Stimulated activated CD4-positive, alpha-beta T cell treated with anti-CD3 and anti-CD28 coated beads, TNF-alpha, amount 100 ng/mL, for 1 hour (primary cell): ENCODE data around the gene PVALEF.

Experiments
- DNase-seq, 3 donors: peaks; one replicate each; pipeline ENCODE4 v3.0.0-alpha.2; 2020; ENCODE audit warnings: low read depth in 3 of 3, low spot score in 1 of 3

Gene PVALEF

DNA sequence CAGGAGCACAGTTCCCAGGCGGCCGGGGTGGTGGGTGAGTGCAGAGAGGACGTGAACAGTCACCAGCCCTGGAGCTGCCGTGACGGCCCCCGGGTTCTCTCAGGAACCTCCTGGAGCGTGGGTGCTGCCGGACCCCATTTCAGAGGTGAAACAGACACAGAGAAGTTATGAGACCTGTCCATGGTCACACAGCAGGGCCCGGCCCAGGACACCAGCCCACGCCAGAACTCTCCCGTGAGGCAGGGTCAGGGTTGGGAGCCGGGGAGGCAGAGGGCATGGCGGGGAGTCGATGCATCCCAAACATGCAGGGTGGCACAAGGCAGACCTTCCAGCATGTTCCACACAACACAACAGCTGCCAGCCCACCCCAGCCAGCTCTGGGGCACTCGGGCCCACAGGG is 3.8 kb upstream of the PVALEF start:
- no peak for DNase-seq

DNA sequence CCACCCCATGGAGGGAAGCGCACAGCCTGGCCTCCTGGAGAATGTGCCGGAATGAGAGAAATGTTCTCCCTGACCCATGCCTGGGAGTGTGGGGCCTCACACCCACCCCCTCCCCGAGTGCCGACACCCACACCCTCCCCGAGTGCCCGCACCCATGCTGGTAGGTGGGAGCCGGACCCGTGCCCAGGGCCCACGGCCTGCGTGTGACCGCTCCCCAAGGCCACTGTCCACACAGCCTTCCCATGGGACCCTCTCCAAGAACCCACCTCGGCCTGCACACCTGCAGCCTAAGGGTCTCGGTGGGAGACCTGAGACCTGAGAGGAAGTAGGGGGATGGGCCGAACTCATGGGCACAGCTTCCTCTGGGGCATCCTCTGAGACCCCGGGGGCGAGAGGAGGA is 3.3 kb upstream of the PVALEF start:
- no peak for DNase-seq

DNA sequence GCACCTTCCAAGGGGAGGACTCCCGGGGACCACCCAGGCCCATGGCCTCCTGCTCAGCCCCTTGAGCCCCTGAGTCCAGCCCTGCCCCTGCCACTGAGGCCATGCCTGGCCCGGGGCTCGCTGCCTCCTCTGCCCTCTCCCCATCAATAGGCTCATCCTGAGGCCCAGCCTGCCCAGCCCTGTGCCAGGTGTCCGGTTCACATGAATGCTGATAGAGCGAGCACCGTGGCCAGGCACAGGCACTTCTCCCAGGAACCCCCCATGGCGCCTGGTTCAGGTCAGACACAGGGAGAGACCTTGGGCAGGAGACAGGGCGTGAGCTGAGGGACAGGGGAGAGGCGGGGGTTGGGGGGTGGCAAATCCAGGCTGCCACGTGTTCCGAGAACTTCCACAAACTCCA is 2.8 kb upstream of the PVALEF start:
- no peak for DNase-seq

DNA sequence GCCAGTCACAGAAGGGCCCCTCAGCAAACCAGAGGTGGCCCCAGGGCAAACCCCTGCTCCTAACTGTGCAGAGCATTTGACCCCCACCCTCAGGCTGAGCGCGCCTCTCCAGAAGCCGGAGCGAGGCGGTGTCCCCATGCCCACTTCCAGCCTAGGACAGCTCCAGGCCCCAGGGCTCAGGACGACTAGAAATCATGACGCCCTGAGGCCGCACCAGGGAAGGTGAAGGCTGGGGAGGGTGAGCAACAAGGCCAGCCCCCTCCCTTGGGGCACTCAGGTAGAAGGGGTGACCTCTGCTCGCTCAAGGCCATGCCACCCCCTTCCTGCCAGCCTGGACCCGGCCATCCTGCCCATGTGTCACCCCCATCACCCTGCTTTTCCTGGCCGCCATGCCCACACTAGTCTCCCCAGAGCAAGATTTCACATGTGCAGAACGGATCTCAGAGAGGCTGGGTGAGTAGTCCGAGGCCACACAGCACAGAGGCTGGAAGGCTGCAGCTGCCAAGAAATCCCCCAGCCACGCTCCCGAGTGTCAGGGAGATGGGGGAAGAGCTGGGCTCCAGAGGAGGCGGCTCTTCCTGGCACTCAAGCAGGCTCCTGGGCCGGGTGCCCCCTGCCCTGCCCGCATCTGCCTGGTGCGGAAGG is 2.1 kb upstream of the PVALEF start:
- no peak for DNase-seq

DNA sequence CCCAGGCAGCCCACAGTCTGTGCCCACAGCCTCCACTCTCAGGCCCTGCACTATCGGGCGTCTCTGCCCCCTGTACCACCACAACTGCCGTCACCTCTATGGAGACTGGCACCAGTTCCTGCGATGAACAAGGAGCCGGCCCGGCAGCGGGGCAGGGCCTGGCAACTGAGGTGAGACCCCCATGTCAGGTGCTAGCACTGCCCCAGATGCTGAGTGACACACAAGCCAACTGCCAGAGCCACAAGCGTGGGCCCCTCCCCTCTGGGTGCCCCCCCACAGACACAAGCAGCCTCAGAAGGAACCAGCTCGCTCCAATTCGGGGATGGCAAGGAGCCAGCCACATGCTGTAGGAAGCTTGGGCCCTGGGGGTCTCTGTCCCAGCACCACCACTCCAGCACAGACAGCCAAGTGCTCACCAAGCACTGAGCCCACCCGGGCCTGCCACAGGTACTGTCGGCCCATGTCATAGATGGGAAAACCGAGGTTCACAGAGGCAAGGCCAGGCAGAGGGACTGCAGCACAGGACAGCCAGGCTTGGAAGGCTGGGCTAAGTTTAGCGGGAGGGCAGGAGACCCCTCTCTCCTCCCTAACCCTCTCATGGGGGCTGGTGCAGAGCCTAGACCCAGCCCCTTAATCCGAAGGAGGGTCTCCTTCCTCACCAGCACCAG is 1.5 kb upstream of the PVALEF start:
- no peak for DNase-seq

DNA sequence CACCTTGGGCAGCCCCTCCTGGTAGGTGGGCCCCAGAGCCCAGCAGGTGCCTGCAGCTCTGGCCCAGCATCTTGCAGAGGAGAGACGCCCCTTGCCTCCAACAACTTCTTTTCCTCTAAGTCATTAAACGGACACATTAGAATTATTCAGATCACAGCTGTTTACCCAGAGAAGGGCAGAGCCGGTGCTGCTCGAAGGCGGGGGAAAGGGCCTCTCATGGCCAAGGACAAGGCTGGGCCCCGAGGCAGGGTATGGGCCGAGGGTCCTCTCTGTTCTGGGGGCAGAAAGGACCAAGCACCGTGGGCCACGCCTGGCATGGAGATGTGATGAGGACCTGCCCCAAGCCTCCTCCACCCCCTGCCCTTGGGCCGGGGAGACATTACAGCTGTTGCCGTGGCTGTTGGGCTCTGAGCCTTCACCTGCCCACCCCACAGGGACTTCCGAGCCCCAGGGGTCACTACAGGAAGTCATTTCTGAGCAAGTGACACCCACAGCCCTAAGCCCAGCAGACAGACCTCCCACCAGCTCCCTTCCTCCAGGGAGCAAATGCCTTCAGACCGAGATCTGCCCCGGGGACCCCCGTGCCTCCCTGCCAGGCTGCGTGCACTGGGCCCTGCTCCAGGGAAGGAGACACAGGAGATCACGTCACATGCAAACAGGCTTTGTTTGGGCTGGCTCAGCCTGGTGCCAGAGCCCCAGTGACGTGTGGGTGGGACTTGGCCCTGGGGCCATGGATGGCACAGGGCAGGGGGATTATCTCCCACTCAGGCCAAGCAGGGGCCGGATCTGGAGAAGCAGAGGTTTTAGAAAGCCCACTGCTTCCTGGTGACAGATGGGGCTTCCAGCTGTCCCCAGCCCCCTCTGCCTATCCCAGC is 699 bp upstream of the PVALEF start:
- no peak for DNase-seq

DNA sequence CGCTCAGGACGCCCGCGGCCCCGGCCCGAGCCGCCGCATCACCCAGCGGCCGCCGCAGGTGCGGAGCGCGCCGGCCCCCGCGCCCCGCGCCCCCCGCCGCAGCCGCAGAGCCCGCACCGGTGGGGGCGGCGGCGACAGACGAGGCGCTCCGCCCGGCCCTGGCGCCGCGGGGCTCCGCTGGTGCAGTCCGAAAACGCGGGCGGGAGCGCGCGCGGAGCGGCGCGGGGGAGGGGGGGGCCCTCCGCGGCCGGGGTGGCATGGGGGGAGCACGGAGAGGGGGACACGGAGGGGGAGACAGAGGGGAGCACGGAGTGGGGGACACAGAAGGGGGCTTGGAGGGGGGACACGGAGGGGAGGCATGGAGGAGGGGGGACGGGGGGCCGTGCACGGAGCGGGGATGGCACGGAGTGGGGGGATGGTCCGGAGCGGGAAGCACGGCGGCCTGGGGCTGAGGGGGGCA is 756 bp downstream of the PVALEF start, which contains the start of gene AATK:
AATK (minus strand) TSS at position 189 of the 460 bp plus-strand sequence. CDS start 229 bp downstream, outside the sequence.
- no peak for DNase-seq

DNA sequence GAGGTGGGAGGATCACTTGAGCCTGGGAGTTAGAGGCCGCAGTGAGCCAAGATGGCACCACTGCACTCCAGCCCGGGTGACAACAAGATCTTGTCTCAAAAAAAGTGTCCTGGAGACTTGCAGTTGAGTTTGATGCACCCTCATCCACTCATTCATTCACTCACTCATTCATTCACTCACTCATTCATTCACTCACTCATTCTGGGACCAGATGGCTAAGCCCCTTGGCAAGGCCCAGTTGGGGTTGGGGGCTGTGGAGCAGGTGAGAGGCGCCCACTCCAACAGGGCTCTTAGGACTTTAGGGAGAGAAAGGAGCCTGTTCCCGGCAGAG is 1.9 kb downstream of the PVALEF start:
- DNase-seq, result no peak

DNA sequence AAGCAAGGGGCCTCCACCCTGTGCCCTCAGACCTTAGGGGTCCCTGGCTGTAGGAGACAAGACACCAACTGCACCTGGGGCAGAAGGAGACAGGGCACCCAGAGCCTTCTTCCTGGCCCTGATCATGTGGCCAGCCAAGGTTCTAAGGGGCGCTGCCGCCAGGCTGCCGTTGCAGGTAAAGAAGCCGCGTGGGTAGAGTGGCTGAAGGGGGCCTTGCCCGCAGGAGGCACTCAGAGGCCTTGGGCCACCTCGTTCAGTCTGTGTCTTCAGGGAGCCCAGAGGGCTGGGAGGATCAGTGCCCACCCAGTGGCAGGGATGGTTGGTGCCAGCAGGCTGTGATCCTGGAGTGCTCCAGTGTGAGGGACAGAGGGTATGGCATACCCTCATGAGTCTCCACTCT is 2.3 kb downstream of the PVALEF start:
- no peak for DNase-seq

DNA sequence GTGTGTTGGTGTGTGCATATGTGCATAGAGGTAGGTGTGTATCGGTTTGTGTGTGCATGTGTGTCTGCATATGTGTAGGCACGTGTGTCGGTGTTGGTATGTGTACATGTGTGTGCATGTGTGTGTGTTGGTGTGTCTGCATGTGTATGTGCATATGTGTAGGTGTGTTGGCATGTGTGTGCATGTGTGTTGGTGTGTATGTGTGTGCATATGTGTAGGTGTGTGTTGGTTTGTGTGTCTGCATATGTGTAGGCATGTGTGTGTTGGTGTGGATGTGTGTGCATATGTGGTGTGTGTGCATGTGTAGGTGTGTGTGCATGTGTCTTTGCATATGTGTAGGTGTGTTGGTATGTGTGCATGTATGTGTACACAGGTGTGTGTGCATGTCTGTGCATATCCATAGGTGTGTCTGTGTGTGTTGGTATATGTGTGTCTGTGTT is 4.6 kb downstream of the PVALEF start:
- DNase-seq, result no peak

DNA sequence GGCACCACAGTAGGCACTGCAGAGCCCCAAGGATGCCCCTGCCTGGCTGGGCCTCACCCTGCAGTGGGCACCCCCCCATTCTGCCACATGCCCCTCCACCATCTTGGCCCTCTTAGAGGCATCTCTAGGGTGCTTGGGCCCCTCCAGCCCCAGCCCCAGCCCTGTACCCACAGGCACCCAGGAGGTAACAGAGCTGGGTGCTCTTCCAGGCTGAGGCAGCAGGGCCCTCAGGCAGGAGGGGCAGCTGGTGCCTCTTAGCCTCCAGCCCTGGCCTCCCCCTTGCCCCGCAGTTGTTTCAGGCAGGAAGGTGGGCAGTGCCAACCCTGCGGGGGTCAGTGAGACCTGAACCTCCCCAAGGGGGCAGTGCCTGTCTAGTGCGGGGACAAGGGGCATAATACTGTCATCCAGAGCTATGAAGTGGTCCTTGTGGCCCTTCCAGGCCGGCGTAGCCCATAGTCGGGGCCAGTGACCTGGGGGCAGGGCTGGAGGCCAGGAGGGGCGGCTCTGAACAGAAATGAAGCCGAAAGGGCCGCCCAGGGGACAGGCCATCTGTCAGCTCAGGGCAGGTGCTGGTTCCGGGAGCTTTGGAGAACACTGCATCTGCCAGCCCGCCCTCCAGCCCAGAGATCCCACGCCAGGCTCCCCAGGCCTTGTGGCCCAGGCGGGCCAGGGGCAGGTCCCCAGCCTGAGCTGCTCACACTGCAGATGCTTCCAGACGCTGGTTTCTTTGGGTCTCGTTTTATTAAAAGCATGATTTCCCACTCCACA is 5.6 kb downstream of the PVALEF start:
- DNase-seq, result no peak

DNA sequence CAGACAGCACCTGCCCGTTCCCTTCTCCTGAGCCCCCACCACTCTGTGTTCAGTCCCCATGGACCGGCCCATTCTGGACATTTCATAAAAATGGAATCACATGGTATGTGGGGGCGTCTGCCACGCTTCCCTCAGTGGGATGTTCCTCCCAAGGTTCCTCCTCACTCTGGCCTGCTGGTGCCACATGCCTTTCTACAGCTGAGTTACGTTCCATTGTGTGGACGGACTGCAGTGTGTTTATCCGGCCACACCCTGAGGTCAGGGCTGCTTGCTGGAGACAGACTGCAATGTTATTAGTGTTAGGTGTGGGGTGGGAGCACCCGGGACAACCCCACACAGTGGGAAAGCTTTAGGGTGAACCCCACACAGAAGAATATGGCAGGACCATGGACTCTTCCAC is 6.6 kb downstream of the PVALEF start:
- no peak for DNase-seq

DNA sequence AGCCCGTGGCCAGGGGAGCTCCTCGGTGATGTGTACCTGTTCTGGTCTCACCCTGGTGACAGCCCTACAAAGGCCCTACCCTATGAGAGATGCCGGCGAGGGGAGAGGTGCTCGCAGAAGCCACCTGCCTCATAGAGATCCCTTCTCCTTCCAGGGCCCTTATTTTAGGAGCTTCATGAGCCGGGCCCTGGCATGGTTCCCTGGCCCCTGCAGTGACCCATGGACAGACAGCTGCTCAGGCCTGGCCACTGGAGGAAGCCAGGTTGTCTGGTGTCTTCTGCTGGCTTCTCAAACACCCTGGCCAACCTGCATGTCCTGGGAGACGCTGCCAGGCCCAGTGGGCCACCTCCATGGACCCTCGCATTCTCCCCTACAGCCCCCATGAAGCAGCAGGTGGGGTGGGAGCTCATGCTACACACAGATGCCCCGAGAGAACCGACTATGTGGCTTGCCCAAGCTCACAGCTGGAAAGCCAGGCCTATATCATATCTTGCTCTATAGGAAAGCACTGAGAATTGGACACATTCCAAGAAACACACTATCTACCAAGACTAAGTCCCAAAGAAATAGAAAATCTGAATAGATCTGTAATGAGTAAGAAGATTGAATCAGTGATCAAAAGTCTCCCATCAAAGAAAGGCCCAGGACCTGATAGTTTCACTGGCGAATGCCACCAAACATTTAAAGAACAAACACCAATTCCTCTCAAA is 7.9 kb downstream of the PVALEF start:
- no peak for DNase-seq

DNA sequence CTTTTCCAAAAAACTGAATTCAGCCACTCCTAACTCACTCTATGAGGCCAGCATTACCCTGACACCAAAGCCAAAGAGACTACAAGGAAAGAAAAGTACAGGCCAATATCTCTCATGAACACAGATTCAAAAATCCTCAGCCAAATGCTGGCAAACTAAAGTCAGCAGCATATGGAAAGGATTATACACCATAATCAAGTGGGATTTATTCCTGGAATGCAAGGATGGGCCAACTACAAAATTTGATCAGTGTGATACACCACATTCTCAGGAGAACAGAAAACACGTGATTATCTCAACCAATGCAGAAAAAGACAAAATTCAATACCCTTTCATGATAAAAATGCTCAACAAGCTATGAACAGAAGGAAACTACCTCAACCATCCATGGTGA is 8.5 kb downstream of the PVALEF start:
- no peak for DNase-seq

DNA sequence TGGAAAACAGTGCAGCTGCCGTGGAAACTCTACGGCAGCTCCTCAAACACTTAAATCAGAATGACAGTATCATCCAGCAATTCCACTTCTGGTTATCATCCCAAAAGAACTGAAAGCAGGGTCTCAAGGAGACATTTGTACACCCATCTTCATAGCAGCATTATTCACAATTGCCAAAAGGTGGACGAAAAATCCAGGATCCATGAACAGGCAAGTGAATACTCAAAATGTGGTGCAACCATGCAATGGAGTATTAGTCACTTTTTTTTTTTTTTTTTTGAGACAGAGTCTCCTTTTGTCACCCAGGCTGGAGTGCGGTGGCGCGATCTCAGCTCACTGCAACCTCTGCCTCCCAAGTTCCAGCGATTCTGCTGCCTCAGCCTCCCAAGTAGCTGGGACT is 11.4 kb downstream of the PVALEF start:
- DNase-seq, result no peak

DNA sequence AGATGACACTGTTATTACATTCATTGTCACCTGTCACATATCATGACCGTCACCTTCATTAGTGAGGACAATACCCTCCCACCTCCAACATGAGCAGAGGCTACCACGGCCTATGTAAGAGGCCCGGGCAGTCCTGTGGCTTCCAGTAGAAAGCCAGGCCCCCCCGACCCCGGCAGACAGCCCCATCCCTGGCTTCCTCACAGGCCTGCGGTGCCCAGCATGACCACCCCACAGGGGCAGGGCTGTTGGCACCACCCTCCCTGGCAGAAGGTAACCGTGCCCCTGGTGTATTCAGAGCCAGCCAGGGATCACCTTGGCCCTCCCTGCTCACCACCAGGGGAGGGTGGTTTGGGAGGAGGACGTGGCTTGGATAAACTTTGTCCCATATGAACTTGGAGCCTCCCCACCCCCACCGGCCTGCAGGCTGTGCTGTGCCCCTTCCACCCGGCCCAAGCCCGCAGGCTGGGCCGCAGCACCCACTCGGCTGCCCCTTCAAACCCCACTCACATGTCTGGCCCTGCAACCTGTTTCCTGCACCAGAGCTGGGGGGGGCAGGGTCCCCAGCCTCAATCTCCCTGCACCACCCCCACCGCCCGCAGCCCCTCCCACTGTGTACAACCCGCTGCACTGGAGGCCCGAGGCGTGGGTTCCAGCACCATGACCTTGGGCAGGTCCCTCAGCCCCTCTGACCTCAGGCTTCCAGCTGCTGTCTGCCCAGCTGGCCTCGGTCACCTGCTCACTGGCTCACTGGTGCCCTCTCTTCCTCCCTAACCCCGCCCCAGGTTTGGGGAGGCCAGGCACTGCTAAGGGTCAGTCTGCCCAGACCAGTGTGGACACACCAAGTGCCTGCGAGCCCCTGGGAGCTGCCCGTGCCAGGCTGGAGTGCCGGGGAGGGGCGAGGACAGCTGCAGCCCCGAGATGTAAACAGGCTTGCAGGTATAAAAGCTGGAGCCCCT is 13.1 kb downstream of the PVALEF start:
- DNase-seq, result no peak

DNA sequence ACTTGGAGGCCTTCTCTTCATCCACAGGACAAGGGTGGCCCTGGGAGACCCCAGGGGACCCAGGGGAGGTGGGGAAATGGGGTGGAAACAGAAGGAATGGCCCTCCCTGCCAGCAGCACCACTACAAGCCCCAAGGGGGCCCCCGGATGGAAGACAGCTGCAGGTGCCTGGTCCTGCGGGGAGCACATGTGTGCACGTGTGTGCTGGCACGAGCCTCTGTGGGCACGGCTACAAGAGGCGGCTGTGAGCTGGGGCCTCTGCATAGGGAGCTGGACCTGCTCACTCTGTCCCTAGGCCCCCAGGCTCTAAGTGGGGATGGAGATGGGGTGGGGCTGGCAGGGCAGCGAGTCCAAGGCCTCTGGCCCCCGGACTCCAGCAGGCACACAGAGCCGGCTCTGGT is 13.9 kb downstream of the PVALEF start:
- DNase-seq, result no peak

DNA sequence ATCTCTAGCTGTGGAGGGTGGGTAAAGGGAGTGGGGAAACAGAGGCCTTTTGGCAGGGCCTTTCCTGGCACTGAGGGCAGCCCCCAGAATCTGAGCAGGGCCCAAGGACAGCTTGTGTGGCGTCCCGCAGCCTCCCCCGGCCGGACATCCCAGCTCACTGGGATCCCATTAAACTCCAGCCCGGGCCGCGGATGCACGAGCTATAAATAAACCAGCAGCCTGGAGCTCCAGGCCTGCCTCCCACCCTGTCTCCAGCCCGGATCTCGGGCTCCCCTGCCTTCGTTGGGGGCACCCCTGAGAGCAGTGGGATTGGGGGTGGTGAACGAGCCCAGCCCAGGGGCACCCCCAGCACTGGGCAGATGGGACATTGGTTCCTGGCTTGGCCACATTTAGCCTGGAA is 14.6 kb downstream of the PVALEF start:
- DNase-seq, result no peak
